Ishikawa (cell line): ENCODE results near the gene PLXNB3.

Experiments
- CEBPB ChIP-seq: IDR thresholded peaks from 2 replicates; pipeline ENCODE4 v1.6.1; 2012
- EP300 ChIP-seq: IDR thresholded peaks from 2 replicates; pipeline ENCODE4 v1.6.1; 2012; ENCODE audit warnings: borderline replicate concordance
- FOXM1 ChIP-seq: IDR thresholded peaks from 2 replicates; pipeline ENCODE4 v1.6.1; 2012; ENCODE audit warnings: low read depth, borderline replicate concordance
- MAX ChIP-seq: IDR thresholded peaks from 2 replicates; pipeline ENCODE4 v1.6.1; 2012
- NFIC ChIP-seq: IDR thresholded peaks from 2 replicates; pipeline ENCODE4 v1.6.1; 2012
- RAD21 ChIP-seq: IDR thresholded peaks from 2 replicates; pipeline ENCODE4 v1.6.1; 2012; ENCODE audit warnings: low read depth
- TAF1 ChIP-seq: IDR thresholded peaks from 2 replicates; pipeline ENCODE4 v1.6.1; 2012; ENCODE audit warnings: low read depth, mild to moderate bottlenecking
- TCF12 ChIP-seq: IDR thresholded peaks from 2 replicates; pipeline ENCODE4 v1.6.1; 2012; ENCODE audit warnings: low read depth
- TEAD4 ChIP-seq: IDR thresholded peaks from 2 replicates; pipeline ENCODE4 v1.6.1; 2012
- USF1 ChIP-seq: IDR thresholded peaks from 2 replicates; pipeline ENCODE4 v1.6.1; 2012
- YY1 ChIP-seq: IDR thresholded peaks from 2 replicates; pipeline ENCODE4 v1.6.1; 2012; ENCODE audit warnings: low read depth
- TF ChIP-seq, protein P1 (sequence below): IDR thresholded peaks from 2 replicates; pipeline ENCODE4 v1.6.1; 2012; ENCODE audit warnings: low read depth, mild to moderate bottlenecking

GRCh38 chrX:153783378-153784013 lies 19.4 kb downstream of the PLXNB3 start:
- no peak for TF ChIP-seq MAX
- no peak for TF ChIP-seq RAD21
- no peak for TF ChIP-seq TAF1
- no peak for TF ChIP-seq CEBPB
- no peak for TF ChIP-seq USF1
- TF ChIP-seq YY1: no peak
- TF ChIP-seq, protein P1, sequence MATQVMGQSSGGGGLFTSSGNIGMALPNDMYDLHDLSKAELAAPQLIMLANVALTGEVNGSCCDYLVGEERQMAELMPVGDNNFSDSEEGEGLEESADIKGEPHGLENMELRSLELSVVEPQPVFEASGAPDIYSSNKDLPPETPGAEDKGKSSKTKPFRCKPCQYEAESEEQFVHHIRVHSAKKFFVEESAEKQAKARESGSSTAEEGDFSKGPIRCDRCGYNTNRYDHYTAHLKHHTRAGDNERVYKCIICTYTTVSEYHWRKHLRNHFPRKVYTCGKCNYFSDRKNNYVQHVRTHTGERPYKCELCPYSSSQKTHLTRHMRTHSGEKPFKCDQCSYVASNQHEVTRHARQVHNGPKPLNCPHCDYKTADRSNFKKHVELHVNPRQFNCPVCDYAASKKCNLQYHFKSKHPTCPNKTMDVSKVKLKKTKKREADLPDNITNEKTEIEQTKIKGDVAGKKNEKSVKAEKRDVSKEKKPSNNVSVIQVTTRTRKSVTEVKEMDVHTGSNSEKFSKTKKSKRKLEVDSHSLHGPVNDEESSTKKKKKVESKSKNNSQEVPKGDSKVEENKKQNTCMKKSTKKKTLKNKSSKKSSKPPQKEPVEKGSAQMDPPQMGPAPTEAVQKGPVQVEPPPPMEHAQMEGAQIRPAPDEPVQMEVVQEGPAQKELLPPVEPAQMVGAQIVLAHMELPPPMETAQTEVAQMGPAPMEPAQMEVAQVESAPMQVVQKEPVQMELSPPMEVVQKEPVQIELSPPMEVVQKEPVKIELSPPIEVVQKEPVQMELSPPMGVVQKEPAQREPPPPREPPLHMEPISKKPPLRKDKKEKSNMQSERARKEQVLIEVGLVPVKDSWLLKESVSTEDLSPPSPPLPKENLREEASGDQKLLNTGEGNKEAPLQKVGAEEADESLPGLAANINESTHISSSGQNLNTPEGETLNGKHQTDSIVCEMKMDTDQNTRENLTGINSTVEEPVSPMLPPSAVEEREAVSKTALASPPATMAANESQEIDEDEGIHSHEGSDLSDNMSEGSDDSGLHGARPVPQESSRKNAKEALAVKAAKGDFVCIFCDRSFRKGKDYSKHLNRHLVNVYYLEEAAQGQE: no peak
- no peak for TF ChIP-seq NFIC
- no peak for TF ChIP-seq TEAD4
- TF ChIP-seq EP300: no peak
- TF ChIP-seq FOXM1: no peak
- no peak for TF ChIP-seq TCF12
